HG03159 (cell line): ENCODE results near the gene EFL1.

ENCODE experiments used
- ATAC-seq: cut with Tn5 transposase; IDR thresholded peaks from one replicate; pipeline ENCODE4 v1.9.1; 2021; ENCODE audit warnings: mild to moderate bottlenecking, moderate library complexity; ENCODE audit not compliant: unreplicated experiment

The EFL1 gene

DNA sequence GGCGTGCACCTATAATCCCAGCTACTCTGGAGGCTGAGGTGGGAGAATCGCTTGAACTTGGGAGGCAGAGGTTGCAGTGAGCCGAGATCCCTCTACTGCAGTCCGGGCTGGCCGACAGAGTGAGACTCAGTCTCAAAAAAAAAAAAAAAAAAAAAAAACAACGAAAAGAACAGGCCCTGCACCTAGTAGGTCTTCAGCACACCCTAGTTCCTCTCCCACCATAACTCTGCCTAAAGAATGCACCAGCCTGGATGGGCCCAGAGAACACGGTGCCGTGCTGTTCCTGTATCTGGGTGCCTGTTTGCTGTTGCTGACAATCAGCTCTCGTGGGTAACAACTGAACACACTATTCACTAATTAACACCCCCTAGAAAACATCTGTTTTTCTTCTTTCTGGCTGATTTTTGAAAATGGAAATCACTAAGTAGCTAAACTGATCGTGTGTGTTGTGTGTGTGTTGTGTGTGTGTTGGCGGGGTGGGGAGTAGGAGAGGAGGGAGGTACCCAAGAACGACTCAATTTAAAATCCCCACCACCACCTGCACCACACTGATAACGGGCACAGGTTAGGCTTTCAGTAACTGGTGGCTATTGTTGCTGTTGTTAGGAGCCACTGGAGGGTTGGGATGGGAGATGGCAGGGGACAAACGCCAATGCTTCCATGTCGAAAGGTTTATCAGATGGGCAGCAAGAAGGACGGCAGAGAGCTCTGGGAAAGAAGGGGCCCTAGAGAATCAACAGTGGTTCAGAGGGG is 176.1 kb downstream of the EFL1 start:
- no peak for ATAC-seq

GRCh38 chr15:82081914-82082762 is 180.4 kb downstream of the EFL1 start:
- no peak for ATAC-seq

GRCh38 chr15:82080774-82081173 is 181.8 kb downstream of the EFL1 start:
- no peak for ATAC-seq
